Bone marrow (tissue), 2 donors: ENCODE results near the gene CHRNE.

ENCODE experiments used
- DNase-seq, 2 donors: peaks; one replicate each; lab custom pipeline; 2025; lab: John Stamatoyannopoulos, UW

The CHRNE gene

GRCh38 chr17:4854111-4854681, 48.7 kb downstream of the CHRNE start:
- DNase-seq: no peak

GRCh38 chr17:4853208-4853671, 49.7 kb downstream of the CHRNE start:
- no peak for DNase-seq

- no peak for DNase-seq
Observed at GRCh38 chr17:4852567-4853207, 50.2 kb downstream of the CHRNE start.

- DNase-seq: no peak
Observed at GRCh38 chr17:4851084-4851483, 51.8 kb downstream of the CHRNE start.

GRCh38 chr17:4850246-4850645, 52.7 kb downstream of the CHRNE start:
- DNase-seq: no peak

GRCh38 chr17:4849011-4849536, 53.8 kb downstream of the CHRNE start:
- no peak for DNase-seq
